ENCODE results near the gene MT1M.

Gene MT1M

GRCh38 chr16:56643833-56644232 is 11.4 kb downstream of the MT1M start:
- TF ChIP-seq POLR2AphosphoS5 (IDR thresholded peaks at IDR 0.05; ENCODE audit: low read depth, low read length): no peak
- no peak for TF ChIP-seq POU2F2 (IDR thresholded peaks at IDR 0.05; ENCODE audit: low read depth, low read length)
- TF ChIP-seq POLR2A (IDR thresholded peaks at IDR 0.05; ENCODE audit: low read depth, low read length): no peak
- TF ChIP-seq SPI1 (IDR thresholded peaks at IDR 0.05; ENCODE audit: low read depth, low read length): no peak
- TF ChIP-seq TAF1 (IDR thresholded peaks at IDR 0.05; ENCODE audit: low read depth, low read length): no peak
- TF ChIP-seq PAX5 (IDR thresholded peaks at IDR 0.05; ENCODE audit: insufficient read depth, low read length, severe bottlenecking): no peak
- DNase-seq (ENCODE audit: insufficient read length, low spot score): no peak
- FAIRE-seq: no peak

- TF ChIP-seq POLR2A (IDR thresholded peaks at IDR 0.05; ENCODE audit: low read depth, low read length) (no peak), SPI1 (IDR thresholded peaks at IDR 0.05; ENCODE audit: low read depth, low read length) (no peak), TAF1 (IDR thresholded peaks at IDR 0.05; ENCODE audit: low read depth, low read length) (no peak), POLR2AphosphoS5 (IDR thresholded peaks at IDR 0.05; ENCODE audit: low read depth, low read length) (no peak), POU2F2 (IDR thresholded peaks at IDR 0.05; ENCODE audit: low read depth, low read length) (no peak), PAX5 (IDR thresholded peaks at IDR 0.05; ENCODE audit: insufficient read depth, low read length, severe bottlenecking) (no peak)
- DNase-seq (ENCODE audit: insufficient read length, low spot score) (no peak), FAIRE-seq (no peak)
Observed at GRCh38 chr16:56645311-56645710, 12.9 kb downstream of the MT1M start.

- TF ChIP-seq POLR2A (IDR thresholded peaks at IDR 0.05; ENCODE audit: low read depth, low read length) (no peak), SPI1 (IDR thresholded peaks at IDR 0.05; ENCODE audit: low read depth, low read length) (no peak), TAF1 (IDR thresholded peaks at IDR 0.05; ENCODE audit: low read depth, low read length) (no peak), POU2F2 (IDR thresholded peaks at IDR 0.05; ENCODE audit: low read depth, low read length) (no peak), POLR2AphosphoS5 (IDR thresholded peaks at IDR 0.05; ENCODE audit: low read depth, low read length) (no peak), PAX5 (IDR thresholded peaks at IDR 0.05; ENCODE audit: insufficient read depth, low read length, severe bottlenecking) (no peak)
- DNase-seq (ENCODE audit: insufficient read length, low spot score) (no peak), FAIRE-seq (no peak)
Observed at GRCh38 chr16:56645838-56646237, 13.4 kb downstream of the MT1M start.

GRCh38 chr16:56647641-56648431 is 15.4 kb downstream of the MT1M start:
- DNase-seq (ENCODE audit: insufficient read length, low spot score) (no peak), FAIRE-seq (no peak)
- no peak for TF ChIP-seq PAX5 (IDR thresholded peaks at IDR 0.05; ENCODE audit: insufficient read depth, low read length, severe bottlenecking)
- no peak for TF ChIP-seq TAF1 (IDR thresholded peaks at IDR 0.05; ENCODE audit: low read depth, low read length)
- no peak for TF ChIP-seq POLR2A (IDR thresholded peaks at IDR 0.05; ENCODE audit: low read depth, low read length)
- TF ChIP-seq POU2F2 (IDR thresholded peaks at IDR 0.05; ENCODE audit: low read depth, low read length): no peak
- no peak for TF ChIP-seq POLR2AphosphoS5 (IDR thresholded peaks at IDR 0.05; ENCODE audit: low read depth, low read length)
- no peak for TF ChIP-seq SPI1 (IDR thresholded peaks at IDR 0.05; ENCODE audit: low read depth, low read length)

GRCh38 chr16:56649271-56649670 is 16.8 kb downstream of the MT1M start:
- FAIRE-seq: no peak
- no peak for DNase-seq (ENCODE audit: insufficient read length, low spot score)
- TF ChIP-seq POLR2A (IDR thresholded peaks at IDR 0.05; ENCODE audit: low read depth, low read length) (no peak), SPI1 (IDR thresholded peaks at IDR 0.05; ENCODE audit: low read depth, low read length) (no peak), POLR2AphosphoS5 (IDR thresholded peaks at IDR 0.05; ENCODE audit: low read depth, low read length) (no peak), POU2F2 (IDR thresholded peaks at IDR 0.05; ENCODE audit: low read depth, low read length) (no peak), PAX5 (IDR thresholded peaks at IDR 0.05; ENCODE audit: insufficient read depth, low read length, severe bottlenecking) (no peak), TAF1 (IDR thresholded peaks at IDR 0.05; ENCODE audit: low read depth, low read length) (no peak)

- FAIRE-seq: no peak
- no peak for DNase-seq (ENCODE audit: insufficient read length, low spot score)
- no peak for TF ChIP-seq PAX5 (IDR thresholded peaks at IDR 0.05; ENCODE audit: insufficient read depth, low read length, severe bottlenecking)
- TF ChIP-seq POLR2AphosphoS5 (IDR thresholded peaks at IDR 0.05; ENCODE audit: low read depth, low read length): no peak
Observed at GRCh38 chr16:56649820-56650219, 17.4 kb downstream of the MT1M start.

- DNase-seq (ENCODE audit: insufficient read length, low spot score): no peak
- no peak for TF ChIP-seq POU2F2 (IDR thresholded peaks at IDR 0.05; ENCODE audit: low read depth, low read length)
- TF ChIP-seq TAF1 (IDR thresholded peaks at IDR 0.05; ENCODE audit: low read depth, low read length): no peak
- FAIRE-seq: no peak
Observed at GRCh38 chr16:56651586-56651985, 19.1 kb downstream of the MT1M start, which contains the start of gene MT1B. MT1B (plus strand) TSS chr16:56651886; CDS start chr16:56651954, 68 bp downstream.

- TF ChIP-seq PAX5 (IDR thresholded peaks at IDR 0.05; ENCODE audit: insufficient read depth, low read length, severe bottlenecking) (no peak), POU2F2 (IDR thresholded peaks at IDR 0.05; ENCODE audit: low read depth, low read length) (no peak)
- DNase-seq (ENCODE audit: insufficient read length, low spot score) (no peak), FAIRE-seq (no peak)
Observed at GRCh38 chr16:56652600-56652999, 20.1 kb downstream of the MT1M start.

GRCh38 chr16:56653218-56653617 is 20.8 kb downstream of the MT1M start:
- TF ChIP-seq POLR2A (IDR thresholded peaks at IDR 0.05; ENCODE audit: low read depth, low read length) (no peak), TAF1 (IDR thresholded peaks at IDR 0.05; ENCODE audit: low read depth, low read length) (no peak), SPI1 (IDR thresholded peaks at IDR 0.05; ENCODE audit: low read depth, low read length) (no peak), POLR2AphosphoS5 (IDR thresholded peaks at IDR 0.05; ENCODE audit: low read depth, low read length) (no peak), PAX5 (IDR thresholded peaks at IDR 0.05; ENCODE audit: insufficient read depth, low read length, severe bottlenecking) (no peak), POU2F2 (IDR thresholded peaks at IDR 0.05; ENCODE audit: low read depth, low read length) (no peak)
- FAIRE-seq (no peak), DNase-seq (ENCODE audit: insufficient read length, low spot score) (no peak)

- DNase-seq (ENCODE audit: insufficient read length, low spot score) (no peak), FAIRE-seq (no peak)
- no peak for TF ChIP-seq POU2F2 (IDR thresholded peaks at IDR 0.05; ENCODE audit: low read depth, low read length)
- TF ChIP-seq TAF1 (IDR thresholded peaks at IDR 0.05; ENCODE audit: low read depth, low read length): no peak
- no peak for TF ChIP-seq POLR2AphosphoS5 (IDR thresholded peaks at IDR 0.05; ENCODE audit: low read depth, low read length)
- no peak for TF ChIP-seq POLR2A (IDR thresholded peaks at IDR 0.05; ENCODE audit: low read depth, low read length)
- no peak for TF ChIP-seq SPI1 (IDR thresholded peaks at IDR 0.05; ENCODE audit: low read depth, low read length)
- no peak for TF ChIP-seq PAX5 (IDR thresholded peaks at IDR 0.05; ENCODE audit: insufficient read depth, low read length, severe bottlenecking)
Observed at GRCh38 chr16:56657555-56658326, 25.3 kb downstream of the MT1M start, which contains the start of gene MT1F. MT1F (plus strand) TSS chr16:56657959; CDS start chr16:56658059, 100 bp downstream.

Data from GM12891 (cell line).